ENCODE data around the gene ARHGAP15. TPM values are rescaled to one million over a fixed set of nuclear protein-coding genes. Genes with fewer than 3 reads are reported as not detected.

ARHGAP15 gene
- total and polyA plus RNA-seq, 2 experiments from 2014 or later: 0.26 TPM; not detected in 1

DNA sequence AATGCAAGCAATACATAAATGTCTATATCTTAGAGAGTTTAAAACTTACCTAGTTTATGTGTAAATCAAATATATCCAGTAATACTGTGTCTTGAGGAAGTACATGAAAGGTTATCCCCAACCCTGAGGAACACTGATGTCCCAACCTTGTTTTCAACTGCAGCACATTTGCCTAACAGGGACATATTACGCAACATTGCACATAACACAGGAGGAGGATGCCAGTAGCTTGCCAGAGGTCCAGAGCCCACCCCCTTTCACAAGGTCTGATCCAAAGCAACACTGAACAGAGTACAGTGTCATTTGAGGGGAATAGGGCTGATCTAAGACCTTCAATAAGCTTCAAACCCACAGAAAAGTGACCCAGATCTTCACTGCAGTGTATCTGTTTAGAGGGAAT, 678.5 kb downstream of the ARHGAP15 start:
- H3K36me3 Mint-ChIP-seq (ENCODE audit: low read depth): no peaks in the 10 kb centered on the region
- H3K27ac ChIP-seq (ENCODE audit: low read depth): no peak overlapping the region
- no peaks in the 10 kb centered on the region for H3K36me3 ChIP-seq (ENCODE audit: insufficient read depth)
- ATAC-seq (no peak), DNase-seq (ENCODE audit: low spot score) (no peak)
- no peaks in the 10 kb centered on the region for H3K27me3 ChIP-seq (ENCODE audit: insufficient read depth)
- TF ChIP-seq, protein P1, sequence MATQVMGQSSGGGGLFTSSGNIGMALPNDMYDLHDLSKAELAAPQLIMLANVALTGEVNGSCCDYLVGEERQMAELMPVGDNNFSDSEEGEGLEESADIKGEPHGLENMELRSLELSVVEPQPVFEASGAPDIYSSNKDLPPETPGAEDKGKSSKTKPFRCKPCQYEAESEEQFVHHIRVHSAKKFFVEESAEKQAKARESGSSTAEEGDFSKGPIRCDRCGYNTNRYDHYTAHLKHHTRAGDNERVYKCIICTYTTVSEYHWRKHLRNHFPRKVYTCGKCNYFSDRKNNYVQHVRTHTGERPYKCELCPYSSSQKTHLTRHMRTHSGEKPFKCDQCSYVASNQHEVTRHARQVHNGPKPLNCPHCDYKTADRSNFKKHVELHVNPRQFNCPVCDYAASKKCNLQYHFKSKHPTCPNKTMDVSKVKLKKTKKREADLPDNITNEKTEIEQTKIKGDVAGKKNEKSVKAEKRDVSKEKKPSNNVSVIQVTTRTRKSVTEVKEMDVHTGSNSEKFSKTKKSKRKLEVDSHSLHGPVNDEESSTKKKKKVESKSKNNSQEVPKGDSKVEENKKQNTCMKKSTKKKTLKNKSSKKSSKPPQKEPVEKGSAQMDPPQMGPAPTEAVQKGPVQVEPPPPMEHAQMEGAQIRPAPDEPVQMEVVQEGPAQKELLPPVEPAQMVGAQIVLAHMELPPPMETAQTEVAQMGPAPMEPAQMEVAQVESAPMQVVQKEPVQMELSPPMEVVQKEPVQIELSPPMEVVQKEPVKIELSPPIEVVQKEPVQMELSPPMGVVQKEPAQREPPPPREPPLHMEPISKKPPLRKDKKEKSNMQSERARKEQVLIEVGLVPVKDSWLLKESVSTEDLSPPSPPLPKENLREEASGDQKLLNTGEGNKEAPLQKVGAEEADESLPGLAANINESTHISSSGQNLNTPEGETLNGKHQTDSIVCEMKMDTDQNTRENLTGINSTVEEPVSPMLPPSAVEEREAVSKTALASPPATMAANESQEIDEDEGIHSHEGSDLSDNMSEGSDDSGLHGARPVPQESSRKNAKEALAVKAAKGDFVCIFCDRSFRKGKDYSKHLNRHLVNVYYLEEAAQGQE (IDR thresholded peaks at IDR 0.05; ENCODE audit: unreplicated experiment): no peak
- TF ChIP-seq, protein P2, sequence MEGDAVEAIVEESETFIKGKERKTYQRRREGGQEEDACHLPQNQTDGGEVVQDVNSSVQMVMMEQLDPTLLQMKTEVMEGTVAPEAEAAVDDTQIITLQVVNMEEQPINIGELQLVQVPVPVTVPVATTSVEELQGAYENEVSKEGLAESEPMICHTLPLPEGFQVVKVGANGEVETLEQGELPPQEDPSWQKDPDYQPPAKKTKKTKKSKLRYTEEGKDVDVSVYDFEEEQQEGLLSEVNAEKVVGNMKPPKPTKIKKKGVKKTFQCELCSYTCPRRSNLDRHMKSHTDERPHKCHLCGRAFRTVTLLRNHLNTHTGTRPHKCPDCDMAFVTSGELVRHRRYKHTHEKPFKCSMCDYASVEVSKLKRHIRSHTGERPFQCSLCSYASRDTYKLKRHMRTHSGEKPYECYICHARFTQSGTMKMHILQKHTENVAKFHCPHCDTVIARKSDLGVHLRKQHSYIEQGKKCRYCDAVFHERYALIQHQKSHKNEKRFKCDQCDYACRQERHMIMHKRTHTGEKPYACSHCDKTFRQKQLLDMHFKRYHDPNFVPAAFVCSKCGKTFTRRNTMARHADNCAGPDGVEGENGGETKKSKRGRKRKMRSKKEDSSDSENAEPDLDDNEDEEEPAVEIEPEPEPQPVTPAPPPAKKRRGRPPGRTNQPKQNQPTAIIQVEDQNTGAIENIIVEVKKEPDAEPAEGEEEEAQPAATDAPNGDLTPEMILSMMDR (conservative IDR thresholded peaks at IDR 0.05; ENCODE audit: low read depth in 2 of 2): no peak
- TF ChIP-seq EZH2 (IDR thresholded peaks at IDR 0.05; ENCODE audit: low read depth, unreplicated experiment): no peak
- no peak for TF ChIP-seq JUNB (IDR thresholded peaks at IDR 0.05; ENCODE audit: unreplicated experiment)
- TF ChIP-seq CREB1 (CRISPR knock-in tag; IDR thresholded peaks at IDR 0.05; ENCODE audit: low read depth): no peak
- TF ChIP-seq, protein P3, sequence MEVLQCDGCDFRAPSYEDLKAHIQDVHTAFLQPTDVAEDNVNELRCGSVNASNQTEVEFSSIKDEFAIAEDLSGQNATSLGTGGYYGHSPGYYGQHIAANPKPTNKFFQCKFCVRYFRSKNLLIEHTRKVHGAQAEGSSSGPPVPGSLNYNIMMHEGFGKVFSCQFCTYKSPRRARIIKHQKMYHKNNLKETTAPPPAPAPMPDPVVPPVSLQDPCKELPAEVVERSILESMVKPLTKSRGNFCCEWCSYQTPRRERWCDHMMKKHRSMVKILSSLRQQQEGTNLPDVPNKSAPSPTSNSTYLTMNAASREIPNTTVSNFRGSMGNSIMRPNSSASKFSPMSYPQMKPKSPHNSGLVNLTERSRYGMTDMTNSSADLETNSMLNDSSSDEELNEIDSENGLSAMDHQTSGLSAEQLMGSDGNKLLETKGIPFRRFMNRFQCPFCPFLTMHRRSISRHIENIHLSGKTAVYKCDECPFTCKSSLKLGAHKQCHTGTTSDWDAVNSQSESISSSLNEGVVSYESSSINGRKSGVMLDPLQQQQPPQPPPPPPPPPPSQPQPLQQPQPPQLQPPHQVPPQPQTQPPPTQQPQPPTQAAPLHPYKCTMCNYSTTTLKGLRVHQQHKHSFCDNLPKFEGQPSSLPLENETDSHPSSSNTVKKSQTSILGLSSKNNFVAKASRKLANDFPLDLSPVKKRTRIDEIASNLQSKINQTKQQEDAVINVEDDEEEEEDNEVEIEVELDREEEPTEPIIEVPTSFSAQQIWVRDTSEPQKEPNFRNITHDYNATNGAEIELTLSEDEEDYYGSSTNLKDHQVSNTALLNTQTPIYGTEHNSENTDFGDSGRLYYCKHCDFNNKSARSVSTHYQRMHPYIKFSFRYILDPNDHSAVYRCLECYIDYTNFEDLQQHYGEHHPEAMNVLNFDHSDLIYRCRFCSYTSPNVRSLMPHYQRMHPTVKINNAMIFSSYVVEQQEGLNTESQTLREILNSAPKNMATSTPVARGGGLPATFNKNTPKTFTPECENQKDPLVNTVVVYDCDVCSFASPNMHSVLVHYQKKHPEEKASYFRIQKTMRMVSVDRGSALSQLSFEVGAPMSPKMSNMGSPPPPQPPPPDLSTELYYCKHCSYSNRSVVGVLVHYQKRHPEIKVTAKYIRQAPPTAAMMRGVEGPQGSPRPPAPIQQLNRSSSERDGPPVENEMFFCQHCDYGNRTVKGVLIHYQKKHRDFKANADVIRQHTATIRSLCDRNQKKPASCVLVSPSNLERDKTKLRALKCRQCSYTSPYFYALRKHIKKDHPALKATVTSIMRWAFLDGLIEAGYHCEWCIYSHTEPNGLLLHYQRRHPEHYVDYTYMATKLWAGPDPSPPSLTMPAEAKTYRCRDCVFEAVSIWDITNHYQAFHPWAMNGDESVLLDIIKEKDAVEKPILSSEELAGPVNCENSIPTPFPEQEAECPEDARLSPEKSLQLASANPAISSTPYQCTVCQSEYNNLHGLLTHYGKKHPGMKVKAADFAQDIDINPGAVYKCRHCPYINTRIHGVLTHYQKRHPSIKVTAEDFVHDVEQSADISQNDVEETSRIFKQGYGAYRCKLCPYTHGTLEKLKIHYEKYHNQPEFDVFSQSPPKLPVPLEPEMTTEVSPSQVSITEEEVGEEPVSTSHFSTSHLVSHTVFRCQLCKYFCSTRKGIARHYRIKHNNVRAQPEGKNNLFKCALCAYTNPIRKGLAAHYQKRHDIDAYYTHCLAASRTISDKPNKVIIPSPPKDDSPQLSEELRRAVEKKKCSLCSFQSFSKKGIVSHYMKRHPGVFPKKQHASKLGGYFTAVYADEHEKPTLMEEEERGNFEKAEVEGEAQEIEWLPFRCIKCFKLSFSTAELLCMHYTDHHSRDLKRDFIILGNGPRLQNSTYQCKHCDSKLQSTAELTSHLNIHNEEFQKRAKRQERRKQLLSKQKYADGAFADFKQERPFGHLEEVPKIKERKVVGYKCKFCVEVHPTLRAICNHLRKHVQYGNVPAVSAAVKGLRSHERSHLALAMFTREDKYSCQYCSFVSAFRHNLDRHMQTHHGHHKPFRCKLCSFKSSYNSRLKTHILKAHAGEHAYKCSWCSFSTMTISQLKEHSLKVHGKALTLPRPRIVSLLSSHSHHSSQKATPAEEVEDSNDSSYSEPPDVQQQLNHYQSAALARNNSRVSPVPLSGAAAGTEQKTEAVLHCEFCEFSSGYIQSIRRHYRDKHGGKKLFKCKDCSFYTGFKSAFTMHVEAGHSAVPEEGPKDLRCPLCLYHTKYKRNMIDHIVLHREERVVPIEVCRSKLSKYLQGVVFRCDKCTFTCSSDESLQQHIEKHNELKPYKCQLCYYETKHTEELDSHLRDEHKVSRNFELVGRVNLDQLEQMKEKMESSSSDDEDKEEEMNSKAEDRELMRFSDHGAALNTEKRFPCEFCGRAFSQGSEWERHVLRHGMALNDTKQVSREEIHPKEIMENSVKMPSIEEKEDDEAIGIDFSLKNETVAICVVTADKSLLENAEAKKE (CRISPR knock-in tag; IDR thresholded peaks at IDR 0.05): no peak
- TF ChIP-seq EZH2phosphoT487 (IDR thresholded peaks at IDR 0.05; ENCODE audit: unreplicated experiment): no peak
- no peak for TF ChIP-seq ZNF331 (CRISPR knock-in tag; IDR thresholded peaks at IDR 0.05; ENCODE audit: low read depth)
- H3K9me2 ChIP-seq (ENCODE audit: insufficient read depth): peaks cover 14% of the 10 kb centered on the region
- no peak overlapping the region for H3K27ac Mint-ChIP-seq
- no peaks in the 10 kb centered on the region for H3K79me2 ChIP-seq (replicated peaks; ENCODE audit: insufficient read depth)
- H3K9me3 Mint-ChIP-seq: no peaks in the 10 kb centered on the region
- no peaks in the 10 kb centered on the region for H3F3A ChIP-seq (replicated peaks; ENCODE audit: low read depth)
- peaks cover 20% of the 10 kb centered on the region for H3K4me1 ChIP-seq (ENCODE audit: insufficient read depth)
- no peak overlapping the region; the same call in 1 of the 2 replicates for H2AFZ ChIP-seq
- H3K4me2 ChIP-seq: peak overlapping the region; percentile 50; the same call in 1 of the 2 replicates
- no peaks in the 10 kb centered on the region for H3K27me3 Mint-ChIP-seq (ENCODE audit: insufficient read depth, low read depth, poor library complexity)
- H4K20me1 ChIP-seq (replicated peaks; ENCODE audit: insufficient read depth): no peaks in the 10 kb centered on the region
- no peak overlapping the region for H3K4me3 Mint-ChIP-seq
- no peak overlapping the region for H3K4me3 ChIP-seq
- peaks cover 21% of the 10 kb centered on the region for H3K4me1 Mint-ChIP-seq

Data from GM23338 (cell line).